Activated CD4-positive, alpha-beta memory T cell treated with anti-CD3 and anti-CD28 coated beads for 36 hours (primary cell): Measurements from ENCODE around the gene EIF2B4. TPM values are rescaled to one million over a fixed set of nuclear protein-coding genes. Genes with fewer than 3 reads are reported as not detected.

ENCODE experiments used
- CTCF ChIA-PET: fragments of 350-600 bp; sonication (Branson Sonifier 250); formaldehyde crosslinking; loops from one replicate; lab custom pipeline; 2021; ENCODE audit warnings: antibody characterized with exemption, inconsistent platforms; lab: Charles Lee
- POLR2A ChIA-PET: fragments of 350-600 bp; sonication (Branson Sonifier 250); formaldehyde crosslinking; loops from one replicate; lab custom pipeline; 2021; ENCODE audit warnings: antibody characterized with exemption; lab: Charles Lee
- DNase-seq: peaks from one replicate; pipeline ENCODE4 v3.0.0-alpha.2; 2020
- H3K27ac Mint-ChIP-seq: one replicate; pipeline ENCODE4 v1.8.0; 2021; ENCODE audit warnings: mixed read lengths
- H3K27me3 Mint-ChIP-seq: one replicate; pipeline ENCODE4 v1.8.0; 2021; ENCODE audit warnings: mixed read lengths
- H3K36me3 Mint-ChIP-seq: one replicate; pipeline ENCODE4 v1.8.0; 2021; ENCODE audit warnings: mixed read lengths
- H3K4me1 Mint-ChIP-seq: one replicate; pipeline ENCODE4 v1.8.0; 2021; ENCODE audit warnings: low read depth, mixed read lengths
- H3K4me3 Mint-ChIP-seq: one replicate; pipeline ENCODE4 v1.8.0; 2021; ENCODE audit warnings: mild to moderate bottlenecking, mixed read lengths
- H3K9me3 Mint-ChIP-seq: one replicate; pipeline ENCODE4 v1.8.0; 2021; ENCODE audit warnings: mixed read lengths
- intact Hi-C: fragments of 100-400 bp; cut with micrococcal nuclease; formaldehyde crosslinking; loops from one replicate; pipeline ENCODE4 v1.15.1; 2023
- total RNA-seq, 2 experiments: library from RNA; stranded (reverse); gene quantifications; one replicate each; pipeline ENCODE4 v1.2.3, GENCODE V29; 2021

The EIF2B4 gene
- total RNA-seq, 2 experiments from 2014 or later: 34.6 to 36.5 TPM

GRCh38 chr2:27376151-27376865, 6.2 kb upstream of the EIF2B4 start:
- ChIA-PET CTCF (no interaction called here), POLR2A (interaction anchor here (1.3 kb wide), 1 partner anchor 33 kb away, joined by 3 read pairs; the partner anchor contains the start of gene PPM1G)

GRCh38 chr2:27375513-27376099, 5.5 kb upstream of the EIF2B4 start:
- no peak overlapping the region for H3K4me3 Mint-ChIP-seq
- no peak overlapping the region for H3K27ac Mint-ChIP-seq
- CTCF ChIA-PET: no interaction called here
- intact Hi-C loops: no loop called here
- no peaks in the 10 kb centered on the region for H3K27me3 Mint-ChIP-seq
- H3K36me3 Mint-ChIP-seq: peaks cover 68% of the 10 kb centered on the region
- H3K9me3 Mint-ChIP-seq: no peaks in the 10 kb centered on the region
- POLR2A ChIA-PET: interaction anchor here (1.3 kb wide), 1 partner anchor 34 kb away, joined by 3 read pairs; the partner anchor contains the start of gene PPM1G
- peaks cover 30% of the 10 kb centered on the region for H3K4me1 Mint-ChIP-seq
- no peak for DNase-seq

More at GRCh38 chr2:27376151-27376865, 6.2 kb upstream of the EIF2B4 start:
- Mint-ChIP-seq H3K9me3 (no peaks in the 10 kb centered on the region), H3K4me1 (peaks cover 36% of the 10 kb centered on the region), H3K4me3 (no peak overlapping the region), H3K36me3 (peaks cover 71% of the 10 kb centered on the region), H3K27me3 (no peaks in the 10 kb centered on the region), H3K27ac (no peak overlapping the region)
- no peak for DNase-seq
- intact Hi-C loops: no loop called here

GRCh38 chr2:27373567-27373966, 3.4 kb upstream of the EIF2B4 start:
- Mint-ChIP-seq H3K9me3 (no peaks in the 10 kb centered on the region), H3K4me3 (no peak overlapping the region), H3K27me3 (no peaks in the 10 kb centered on the region), H3K27ac (no peak overlapping the region), H3K4me1 (peaks cover 26% of the 10 kb centered on the region), H3K36me3 (peaks cover 60% of the 10 kb centered on the region)
- intact Hi-C loops: no loop called here
- CTCF ChIA-PET: no interaction called here
- POLR2A ChIA-PET: no interaction called here
- no peak for DNase-seq

- Mint-ChIP-seq H3K27me3 (no peaks in the 10 kb centered on the region), H3K4me1 (peaks cover 31% of the 10 kb centered on the region), H3K36me3 (peaks cover 54% of the 10 kb centered on the region), H3K27ac (peak overlapping the region; percentile 70), H3K4me3 (no peak overlapping the region), H3K9me3 (no peaks in the 10 kb centered on the region)
- no peak for DNase-seq
- ChIA-PET CTCF (interaction anchor here (1.5 to 3.8 kb wide), 2 partner anchors 55 to 58 kb away, joined by 3 to 17 read pairs; partner anchors contain the start of gene NRBP1), POLR2A (interaction anchor here (4.3 kb wide), 1 partner anchor 8 kb away, joined by 54 read pairs; the partner anchor contains the start of gene ZNF513)
- intact Hi-C loops: no loop called here
Measured at GRCh38 chr2:27372937-27373336, 2.8 kb upstream of the EIF2B4 start.

- peaks cover 29% of the 10 kb centered on the region for H3K4me1 Mint-ChIP-seq
- CTCF ChIA-PET: interaction anchor here (0.7 to 5.8 kb wide), 8 partner anchors 9 to 312 kb away, joined by 3 to 38 read pairs (median 6); partner anchors contain the start of genes GTF3C2, NRBP1 and ZNF513
- intact Hi-C loops: loop anchor here (1.0 to 2.0 kb wide), 7 partner anchors 9 to 312 kb away; partner anchors contain the start of genes CCDC121, GPN1, GTF3C2 and MPV17
Measured at GRCh38 chr2:27370816-27371620, 880 bp upstream of the EIF2B4 start.

GRCh38 chr2:27369471-27370025, 590 bp downstream of the EIF2B4 start:
- peaks cover 29% of the 10 kb centered on the region for H3K4me1 Mint-ChIP-seq
- H3K9me3 Mint-ChIP-seq: no peaks in the 10 kb centered on the region
- H3K27ac Mint-ChIP-seq: peak overlapping the region; percentile 86
- no peaks in the 10 kb centered on the region for H3K27me3 Mint-ChIP-seq
- H3K36me3 Mint-ChIP-seq: peaks cover 41% of the 10 kb centered on the region
- DNase-seq: no peak
- ChIA-PET CTCF (interaction anchor here (0.6 to 5.8 kb wide), 15 partner anchors 10 to 314 kb away, joined by 3 to 38 read pairs (median 4); partner anchors contain the start of genes GTF3C2, NRBP1 and ZNF512), POLR2A (interaction anchor here (0.8 to 4.3 kb wide), 10 partner anchors 11 to 337 kb away, joined by 3 to 54 read pairs (median 4); partner anchors contain the start of genes GTF3C2, NRBP1, PPM1G and SLC4A1AP)
- H3K4me3 Mint-ChIP-seq: peak overlapping the region; percentile 87
- intact Hi-C loops: loop anchor here (1.0 to 2.0 kb wide), 7 partner anchors 11 to 313 kb away; partner anchors contain the start of genes CCDC121, GPN1, GTF3C2 and MPV17

More at GRCh38 chr2:27370816-27371620, 880 bp upstream of the EIF2B4 start:
- Mint-ChIP-seq H3K9me3 (no peaks in the 10 kb centered on the region), H3K27ac (peak overlapping the region; percentile 96), H3K27me3 (no peaks in the 10 kb centered on the region), H3K4me3 (peak overlapping the region; percentile 87), H3K36me3 (peaks cover 50% of the 10 kb centered on the region)
- POLR2A ChIA-PET: interaction anchor here (0.6 to 4.3 kb wide), 9 partner anchors 9 to 318 kb away, joined by 3 to 54 read pairs (median 4); partner anchors contain the start of genes GTF3C2, NRBP1, PPM1G and ZNF513
- peak; percentile 41 for DNase-seq

- intact Hi-C loops: no loop called here
- POLR2A ChIA-PET: no interaction called here
- no peaks in the 10 kb centered on the region for H3K9me3 Mint-ChIP-seq
- H3K4me3 Mint-ChIP-seq: no peak overlapping the region
- no peaks in the 10 kb centered on the region for H3K27me3 Mint-ChIP-seq
- CTCF ChIA-PET: no interaction called here
- H3K4me1 Mint-ChIP-seq: peaks cover 20% of the 10 kb centered on the region
- no peak for DNase-seq
- peaks cover 22% of the 10 kb centered on the region for H3K36me3 Mint-ChIP-seq
- H3K27ac Mint-ChIP-seq: peak overlapping the region; percentile 42
Measured at GRCh38 chr2:27363933-27364332, 6.2 kb downstream of the EIF2B4 start.

GRCh38 chr2:27362678-27363420, 7.3 kb downstream of the EIF2B4 start:
- peak overlapping the region; percentile 33 for H3K27ac Mint-ChIP-seq
- no peaks in the 10 kb centered on the region for H3K9me3 Mint-ChIP-seq
- peaks cover 20% of the 10 kb centered on the region for H3K4me1 Mint-ChIP-seq
- DNase-seq: no peak
- no peak overlapping the region for H3K4me3 Mint-ChIP-seq
- intact Hi-C loops: no loop called here
- ChIA-PET CTCF (interaction anchor here (1.1 kb wide), 1 partner anchor 68 kb away, joined by 4 read pairs; no protein-coding TSS in a partner anchor), POLR2A (no interaction called here)
- peaks cover 26% of the 10 kb centered on the region for H3K36me3 Mint-ChIP-seq
- no peaks in the 10 kb centered on the region for H3K27me3 Mint-ChIP-seq

GRCh38 chr2:27356382-27357181, 13.6 kb downstream of the EIF2B4 start, which contains the start of gene GTF3C2:
Gene GTF3C2, minus strand, starts transcription at chr2:27356764. Its CDS starts 13,210 bp downstream, at chr2:27343554.
- ChIA-PET CTCF (interaction anchor here (0.8 to 1.6 kb wide), 7 partner anchors 13 to 326 kb away, joined by 3 to 6 read pairs (median 4); partner anchors contain the start of genes EIF2B4, MPV17 and SNX17), POLR2A (interaction anchor here (0.7 to 2.9 kb wide), 8 partner anchors 9 to 306 kb away, joined by 3 to 27 read pairs (median 5); partner anchors contain the start of genes EIF2B4, MPV17, NRBP1 and PPM1G)
- H3K9me3 Mint-ChIP-seq: no peaks in the 10 kb centered on the region
- H3K27me3 Mint-ChIP-seq: no peaks in the 10 kb centered on the region
- peak within 1 kb of the TSS; percentile 98 for H3K4me3 Mint-ChIP-seq
- H3K36me3 Mint-ChIP-seq: peaks cover 11% of the 10 kb centered on the region
- intact Hi-C loops: loop anchor here (1.0 to 2.0 kb wide), 8 partner anchors 14 to 282 kb away; partner anchors contain the start of genes ATRAID, EIF2B4, IFT172 and MPV17
- peaks cover 51% of the 10 kb centered on the region for H3K4me1 Mint-ChIP-seq
- peak; percentile 96 for DNase-seq
- peak within 1 kb of the TSS; percentile 99 for H3K27ac Mint-ChIP-seq
